Inferior parietal cortex (tissue), 1 donor: ENCODE data around the gene HRH4.

Experiments used
- DNase-seq: peaks from one replicate; pipeline ENCODE4 v3.0.0-alpha.2; 2016; ENCODE audit errors: extremely low spot score

The HRH4 gene

GRCh38 chr18:24509435-24509834 lies 49.0 kb downstream of the HRH4 start:
- no peak for DNase-seq

- no peak for DNase-seq
These were observed 54.0 kb downstream of the HRH4 start for GRCh38 chr18:24514439-24514838.

GRCh38 chr18:24515721-24516120 lies 55.3 kb downstream of the HRH4 start:
- no peak for DNase-seq

GRCh38 chr18:24516261-24516660 lies 55.8 kb downstream of the HRH4 start:
- no peak for DNase-seq

- DNase-seq, result no peak
These were observed 57.1 kb downstream of the HRH4 start for GRCh38 chr18:24517554-24517953.

GRCh38 chr18:24518596-24518995 lies 58.2 kb downstream of the HRH4 start:
- DNase-seq, result no peak
